Measurements from ENCODE around the gene TNFSF8.

The TNFSF8 gene

DNA sequence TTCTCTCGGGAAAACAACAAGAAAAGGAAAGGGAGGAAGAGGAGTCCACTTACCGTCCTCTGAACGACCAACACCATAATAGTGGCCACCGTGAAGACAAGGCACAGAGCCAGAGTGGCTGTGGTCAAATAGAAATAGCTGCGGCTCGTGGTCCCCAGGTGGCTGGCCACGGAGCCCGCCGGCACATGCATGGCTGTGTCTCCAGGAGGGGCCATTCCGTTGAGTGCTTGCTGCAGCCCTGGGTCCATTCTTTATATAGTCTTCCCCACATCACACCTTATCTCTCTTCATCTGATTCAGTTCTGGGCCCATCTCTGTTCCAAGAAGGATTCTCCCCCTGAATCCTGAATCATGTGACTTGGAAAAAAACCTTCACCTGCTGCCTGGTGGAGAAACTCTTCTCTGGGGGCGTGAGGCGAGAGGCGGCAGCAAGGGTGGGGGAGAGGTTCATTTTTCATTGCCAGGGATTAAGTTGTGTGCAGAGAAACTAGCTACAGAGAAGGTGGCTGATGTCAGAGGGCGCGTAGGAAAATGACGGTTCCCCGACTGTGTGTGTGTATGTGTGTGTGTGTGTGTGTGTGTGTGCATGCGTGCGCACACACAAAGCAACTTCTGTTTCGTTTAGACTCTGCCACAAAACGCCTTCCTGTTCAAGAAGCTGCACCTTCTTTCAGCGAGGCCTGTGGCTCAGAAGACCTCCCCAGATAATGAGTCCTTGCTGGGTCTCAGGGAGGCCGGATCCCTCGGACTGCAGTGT, at the start of gene TNFSF8:
TSS of gene TNFSF8 (minus strand) at position 536 of the 757 bp plus-strand sequence. CDS start at position 248, 288 bp downstream.
- TF ChIP-seq CTCF (IDR thresholded peaks at IDR 0.05; ENCODE audit: borderline replicate concordance, control extremely low read depth, extremely low read depth, insufficient read depth, missing control alignments), result no peak
- DNase-seq (ENCODE audit: low spot score), result peak; percentile 34
- in situ Hi-C loops (cut with MboI; ENCODE audit: low sequenced_read_pairs, unreplicated experiment), result no loop called here

DNA sequence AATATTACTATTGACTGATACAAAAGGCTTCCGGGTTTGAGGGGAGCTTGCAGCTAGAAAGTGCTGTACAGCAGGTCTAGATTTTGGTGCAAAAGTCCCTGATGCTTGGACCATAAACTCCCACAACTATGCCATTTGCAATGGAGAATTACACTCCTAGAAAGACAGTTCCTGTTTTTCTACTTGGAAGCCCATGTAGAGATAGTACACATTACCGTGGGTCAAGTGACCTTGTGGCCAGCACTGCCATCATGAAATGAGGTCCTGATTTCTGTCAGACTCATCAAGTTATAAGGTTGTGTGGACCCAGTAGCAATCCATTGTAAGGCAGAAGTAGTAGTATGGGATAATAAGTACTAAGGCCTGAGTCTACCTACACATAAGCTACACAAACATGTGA, 42.8 kb upstream of the TNFSF8 start:
- in situ Hi-C loops (cut with MboI; ENCODE audit: low sequenced_read_pairs, unreplicated experiment), result no loop called here
- no peak for TF ChIP-seq CTCF (IDR thresholded peaks at IDR 0.05; ENCODE audit: borderline replicate concordance, control extremely low read depth, extremely low read depth, insufficient read depth, missing control alignments)
- DNase-seq (ENCODE audit: low spot score), result no peak

- in situ Hi-C loops (cut with MboI; ENCODE audit: low sequenced_read_pairs, unreplicated experiment), result no loop called here
- DNase-seq (ENCODE audit: low spot score), result no peak
- TF ChIP-seq CTCF (IDR thresholded peaks at IDR 0.05; ENCODE audit: borderline replicate concordance, control extremely low read depth, extremely low read depth, insufficient read depth, missing control alignments), result no peak
Measured at GRCh38 chr9:114972510-114973136, 42.2 kb upstream of the TNFSF8 start.

DNA sequence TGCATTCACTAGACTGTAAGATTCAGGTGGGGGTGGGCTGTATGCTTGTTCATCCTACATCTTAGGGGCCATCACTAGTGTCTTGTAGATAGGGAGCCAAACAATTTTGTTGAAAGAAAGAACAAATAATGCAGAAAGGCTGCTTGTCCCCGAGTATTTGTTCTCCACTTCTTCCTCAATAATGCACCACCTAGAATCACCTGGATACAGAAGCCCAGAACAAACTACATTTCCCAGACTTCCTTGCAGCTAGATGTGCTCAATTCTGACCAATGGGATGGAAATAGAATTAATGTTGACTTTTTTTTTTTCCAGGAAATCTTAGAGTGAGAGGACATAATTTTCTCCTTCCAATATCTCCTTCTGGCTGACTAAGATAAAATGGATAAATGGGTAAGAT, 38.9 kb upstream of the TNFSF8 start:
- in situ Hi-C loops (cut with MboI; ENCODE audit: low sequenced_read_pairs, unreplicated experiment), result no loop called here
- TF ChIP-seq CTCF (IDR thresholded peaks at IDR 0.05; ENCODE audit: borderline replicate concordance, control extremely low read depth, extremely low read depth, insufficient read depth, missing control alignments), result no peak
- DNase-seq (ENCODE audit: low spot score), result no peak

GRCh38 chr9:114968671-114969070, 38.3 kb upstream of the TNFSF8 start:
- no peak for TF ChIP-seq CTCF (IDR thresholded peaks at IDR 0.05; ENCODE audit: borderline replicate concordance, control extremely low read depth, extremely low read depth, insufficient read depth, missing control alignments)
- no peak for DNase-seq (ENCODE audit: low spot score)
- in situ Hi-C loops (cut with MboI; ENCODE audit: low sequenced_read_pairs, unreplicated experiment), result no loop called here

DNA sequence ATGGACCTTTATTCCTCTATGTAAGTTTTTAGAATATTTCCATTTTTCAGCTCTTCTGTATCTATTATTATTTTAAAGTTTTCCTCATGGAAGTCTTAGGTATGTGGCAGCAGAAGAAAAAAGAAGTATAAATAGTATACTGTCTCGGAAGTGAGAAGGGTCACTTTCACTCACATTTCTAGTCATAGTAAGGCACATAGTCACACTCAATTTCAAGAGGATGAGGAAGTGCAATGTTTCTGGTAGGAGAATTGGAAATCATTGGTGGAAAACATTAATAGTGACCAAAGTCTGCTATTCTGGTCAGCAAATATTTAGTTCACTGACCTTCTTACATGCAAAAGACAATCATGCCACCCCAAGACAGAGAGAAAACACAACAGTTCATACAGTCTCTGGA, 35.2 kb upstream of the TNFSF8 start:
- DNase-seq (ENCODE audit: low spot score), result no peak
- in situ Hi-C loops (cut with MboI; ENCODE audit: low sequenced_read_pairs, unreplicated experiment), result no loop called here
- TF ChIP-seq CTCF (IDR thresholded peaks at IDR 0.05; ENCODE audit: borderline replicate concordance, control extremely low read depth, extremely low read depth, insufficient read depth, missing control alignments), result no peak
